ENCODE data around the gene RAD23B. TPM values are rescaled to one million over a fixed set of nuclear protein-coding genes. Genes with fewer than 3 reads are reported as not detected.
"Not testable (repeated sequence)": the region's sequence is repeated elsewhere in the genome, so short reads cannot be mapped to it uniquely, and the experiment has no call there.

The RAD23B gene
- total RNA-seq, 1 donor from 2014 or later: 92.4 TPM

DNA sequence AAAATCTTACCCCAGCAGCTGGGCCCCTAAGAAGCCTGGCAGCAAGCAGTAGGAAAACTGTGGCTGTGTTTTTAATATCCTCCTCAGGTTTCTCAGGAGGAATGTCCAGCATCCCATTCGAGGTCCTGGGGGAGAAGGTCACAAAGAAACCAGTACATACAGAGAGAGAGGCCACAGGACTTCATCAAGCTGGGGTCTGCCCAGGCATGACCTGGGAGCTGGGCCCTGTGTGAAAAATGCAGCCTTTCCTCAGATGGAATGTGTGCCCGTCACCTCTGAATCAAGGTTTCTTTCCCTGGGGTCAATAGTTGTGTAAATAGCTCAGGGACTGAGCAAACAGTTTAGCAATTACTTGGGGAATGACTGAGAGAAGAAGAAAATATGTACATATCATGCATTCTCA lies 33.9 kb upstream of the RAD23B start:
- Histone ChIP-seq H3K9me3 (ENCODE audit: control insufficient read depth in 3 of 3, low read length in 3 of 3) (no peaks in the 10 kb centered on the region), H3K4me1 (ENCODE audit: control insufficient read depth in 3 of 3, insufficient read depth in 3 of 3, low read length in 3 of 3) (peaks cover 17 to 25% (median 21%) of the 10 kb centered on the region in 3 donors), H3K4me3 (ENCODE audit: low read length in 3 of 3) (peak overlapping the region in 1 of 3 donors; percentile 17), H3K9ac (ENCODE audit: low read depth in 1 of 3, low read length in 3 of 3) (peak overlapping the region in 1 of 3 donors; percentile 52), H3K36me3 (ENCODE audit: control insufficient read depth in 3 of 3, insufficient read depth in 3 of 3, low read length in 3 of 3) (no peaks in the 10 kb centered on the region), H3K27ac (ENCODE audit: low read depth, low read length) (peak overlapping the region; percentile 71), H3K27me3 (ENCODE audit: control insufficient read depth in 3 of 3, insufficient read depth in 3 of 3, low read length in 3 of 3) (no peaks in the 10 kb centered on the region)

DNA sequence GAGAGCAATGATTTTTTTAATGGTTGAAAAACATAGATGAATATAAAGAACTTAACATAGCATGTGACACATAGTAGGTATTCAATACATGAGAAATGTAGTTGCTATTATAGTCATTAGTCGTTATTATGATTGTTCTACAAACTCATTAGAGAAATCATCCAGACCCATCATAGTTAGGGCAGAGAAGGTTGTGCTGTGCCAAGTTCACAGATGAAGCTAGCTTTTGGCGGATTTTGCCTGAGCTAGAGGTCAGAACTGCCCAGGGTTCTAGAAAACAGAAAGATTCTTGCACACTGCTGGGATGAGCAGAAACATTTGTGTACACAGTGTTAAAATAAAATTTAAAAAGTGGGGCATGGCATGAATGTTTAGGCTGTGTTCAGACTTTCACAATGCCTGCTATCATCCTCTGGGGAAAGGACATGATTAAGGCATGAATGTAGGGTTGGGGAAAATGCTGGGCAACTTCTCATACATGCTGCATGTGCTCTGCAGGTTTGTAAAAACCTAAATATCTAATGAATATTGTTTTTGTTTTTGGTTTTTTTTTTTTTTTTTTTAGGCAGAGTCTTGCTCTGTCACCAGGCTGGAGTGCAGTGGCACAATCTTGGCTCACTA lies 33.3 kb upstream of the RAD23B start:
- peak overlapping the region; percentile 71 for H3K27ac ChIP-seq (ENCODE audit: low read depth, low read length)
- H3K36me3 ChIP-seq (ENCODE audit: control insufficient read depth in 3 of 3, insufficient read depth in 3 of 3, low read length in 3 of 3): no peaks in the 10 kb centered on the region
- H3K27me3 ChIP-seq (ENCODE audit: control insufficient read depth in 3 of 3, insufficient read depth in 3 of 3, low read length in 3 of 3): no peaks in the 10 kb centered on the region
- H3K9ac ChIP-seq (ENCODE audit: low read depth in 1 of 3, low read length in 3 of 3): no peak overlapping the region
- H3K9me3 ChIP-seq (ENCODE audit: control insufficient read depth in 3 of 3, low read length in 3 of 3): no peaks in the 10 kb centered on the region
- no peak overlapping the region for H3K4me3 ChIP-seq (ENCODE audit: low read length in 3 of 3)
- peaks cover 17 to 24% (median 21%) of the 10 kb centered on the region in 3 donors for H3K4me1 ChIP-seq (ENCODE audit: control insufficient read depth in 3 of 3, insufficient read depth in 3 of 3, low read length in 3 of 3)

DNA sequence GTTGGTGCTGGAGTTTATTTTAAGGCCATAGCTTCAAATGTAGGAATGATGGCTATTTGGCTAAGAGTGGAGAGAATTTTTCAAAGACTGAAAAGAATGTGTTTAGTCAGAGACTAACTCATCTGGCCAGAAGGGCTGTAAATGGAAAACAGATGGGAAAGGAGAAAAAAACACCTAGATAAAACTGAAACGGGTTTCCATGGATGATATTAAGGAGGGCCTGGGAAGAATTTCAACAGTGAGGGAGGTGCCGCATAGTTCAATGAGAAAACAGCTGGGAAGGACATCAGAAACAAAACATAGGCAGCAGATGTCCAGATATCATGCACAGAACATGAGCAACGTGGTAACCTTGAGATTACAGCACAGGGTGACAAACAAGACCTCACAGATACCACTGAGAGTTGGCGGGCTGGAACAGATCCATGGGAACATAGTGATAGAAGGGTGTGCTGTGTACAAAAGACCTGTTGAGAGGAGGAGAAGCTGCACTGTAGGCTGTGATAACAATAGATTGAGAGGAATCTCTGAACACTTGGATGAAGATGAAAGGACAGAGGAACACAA lies 31.2 kb upstream of the RAD23B start:
- Histone ChIP-seq H3K36me3 (ENCODE audit: control insufficient read depth in 3 of 3, insufficient read depth in 3 of 3, low read length in 3 of 3) (no peaks in the 10 kb centered on the region), H3K9ac (ENCODE audit: low read depth in 1 of 3, low read length in 3 of 3) (no peak overlapping the region), H3K27me3 (ENCODE audit: control insufficient read depth in 3 of 3, insufficient read depth in 3 of 3, low read length in 3 of 3) (no peaks in the 10 kb centered on the region), H3K27ac (ENCODE audit: low read depth, low read length) (peak overlapping the region; percentile 62), H3K9me3 (ENCODE audit: control insufficient read depth in 3 of 3, low read length in 3 of 3) (no peaks in the 10 kb centered on the region), H3K4me3 (ENCODE audit: low read length in 3 of 3) (peak overlapping the region in 2 of 3 donors; percentile 8 to 12), H3K4me1 (ENCODE audit: control insufficient read depth in 3 of 3, insufficient read depth in 3 of 3, low read length in 3 of 3) (peaks cover 17 to 24% (median 21%) of the 10 kb centered on the region in 3 donors)

DNA sequence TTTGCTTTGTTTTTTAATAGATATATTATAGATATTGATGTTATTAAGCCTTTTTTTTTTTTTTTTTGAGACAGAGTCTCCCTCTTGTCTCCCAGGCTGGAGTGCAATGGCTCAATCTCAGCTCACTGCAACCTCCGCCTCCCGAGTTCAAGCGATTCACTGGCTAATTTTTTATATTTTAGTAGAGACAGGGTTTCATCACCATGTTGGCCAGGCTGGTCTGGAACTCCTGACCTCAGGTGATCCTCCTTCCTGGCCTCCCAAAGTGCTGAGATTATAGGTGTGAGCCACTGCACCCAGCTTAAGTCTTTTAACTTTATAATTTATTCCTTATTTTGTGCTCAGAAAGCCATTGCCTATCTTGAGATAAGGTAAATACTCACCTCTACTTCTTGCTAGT lies 24.2 kb upstream of the RAD23B start:
- Histone ChIP-seq H3K36me3 (ENCODE audit: control insufficient read depth in 3 of 3, insufficient read depth in 3 of 3, low read length in 3 of 3) (no peaks in the 10 kb centered on the region), H3K9ac (ENCODE audit: low read depth in 1 of 3, low read length in 3 of 3) (no peak overlapping the region), H3K4me1 (ENCODE audit: control insufficient read depth in 3 of 3, insufficient read depth in 3 of 3, low read length in 3 of 3) (no peaks in the 10 kb centered on the region), H3K27ac (ENCODE audit: low read depth, low read length) (no peak overlapping the region), H3K9me3 (ENCODE audit: control insufficient read depth in 3 of 3, low read length in 3 of 3) (no peaks in the 10 kb centered on the region), H3K4me3 (ENCODE audit: low read length in 3 of 3) (no peak overlapping the region), H3K27me3 (ENCODE audit: control insufficient read depth in 3 of 3, insufficient read depth in 3 of 3, low read length in 3 of 3) (no peaks in the 10 kb centered on the region)

DNA sequence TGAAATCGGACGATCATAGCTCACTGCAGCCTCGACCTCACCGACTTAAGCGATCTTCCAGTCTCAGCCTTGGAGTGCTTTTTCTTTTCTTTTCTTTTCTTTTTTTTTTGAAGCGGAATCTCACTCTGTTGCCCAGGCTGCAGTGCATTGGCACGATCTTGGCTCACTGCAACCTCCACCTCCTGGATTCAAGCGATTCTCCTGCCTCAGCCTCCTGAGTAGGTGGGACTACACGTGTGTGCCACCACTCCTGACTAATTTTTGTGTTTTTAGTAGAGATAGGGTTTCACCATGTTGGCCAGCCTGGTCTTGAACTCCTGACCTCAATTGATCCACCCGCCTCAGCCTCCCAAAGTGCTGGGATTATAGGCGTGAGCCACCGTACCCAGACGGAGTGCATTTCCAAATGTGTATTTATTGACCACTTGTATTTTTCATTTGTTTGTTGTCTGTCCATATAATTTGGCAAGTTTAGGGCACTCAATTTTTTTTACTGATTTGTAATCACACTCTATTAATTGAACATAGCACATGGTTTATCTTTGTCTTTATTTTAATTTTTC lies 23.2 kb upstream of the RAD23B start:
- H3K9ac ChIP-seq (ENCODE audit: low read depth in 1 of 3, low read length in 3 of 3); H3K4me3 ChIP-seq (ENCODE audit: low read length in 3 of 3); H3K36me3 ChIP-seq (ENCODE audit: control insufficient read depth in 3 of 3, insufficient read depth in 3 of 3, low read length in 3 of 3); H3K9me3 ChIP-seq (ENCODE audit: control insufficient read depth in 3 of 3, low read length in 3 of 3); H3K27me3 ChIP-seq (ENCODE audit: control insufficient read depth in 3 of 3, insufficient read depth in 3 of 3, low read length in 3 of 3); H3K27ac ChIP-seq (ENCODE audit: low read depth, low read length); H3K4me1 ChIP-seq (ENCODE audit: control insufficient read depth in 3 of 3, insufficient read depth in 3 of 3, low read length in 3 of 3): not testable (repeated sequence)

DNA sequence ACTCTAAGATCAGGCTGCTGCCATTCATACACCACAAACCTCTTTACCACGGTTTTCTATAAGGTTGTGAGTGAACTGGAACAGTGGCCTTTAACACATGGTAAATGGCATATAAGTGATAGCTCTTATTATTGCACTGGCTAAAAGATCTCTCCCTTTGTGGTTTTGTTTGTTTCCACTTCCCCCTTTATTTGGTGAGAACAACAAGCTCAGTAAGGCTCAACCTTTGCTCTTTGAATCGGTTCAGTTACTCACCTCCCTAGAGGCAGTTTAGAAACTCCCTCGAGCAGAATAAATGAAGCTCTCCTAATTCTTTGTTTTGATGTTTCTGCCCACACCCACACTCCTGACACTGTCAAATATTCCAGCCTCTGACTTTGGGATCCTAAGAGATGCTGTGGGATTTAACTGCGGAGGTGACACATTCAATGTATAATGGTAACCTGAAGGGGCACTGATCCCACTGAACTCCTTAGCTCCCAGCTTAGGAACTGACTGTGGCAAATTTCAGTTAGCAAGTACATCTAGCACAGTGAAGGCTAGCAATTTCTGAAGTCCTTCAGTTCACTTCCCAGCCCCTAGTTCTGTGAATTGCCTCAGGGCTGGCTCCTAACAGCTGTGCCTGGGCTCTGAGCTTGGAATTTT lies 22.5 kb upstream of the RAD23B start:
- Histone ChIP-seq H3K9me3 (ENCODE audit: control insufficient read depth in 3 of 3, low read length in 3 of 3) (no peaks in the 10 kb centered on the region), H3K4me1 (ENCODE audit: control insufficient read depth in 3 of 3, insufficient read depth in 3 of 3, low read length in 3 of 3) (no peaks in the 10 kb centered on the region), H3K27ac (ENCODE audit: low read depth, low read length) (no peak overlapping the region), H3K27me3 (ENCODE audit: control insufficient read depth in 3 of 3, insufficient read depth in 3 of 3, low read length in 3 of 3) (no peaks in the 10 kb centered on the region), H3K36me3 (ENCODE audit: control insufficient read depth in 3 of 3, insufficient read depth in 3 of 3, low read length in 3 of 3) (no peaks in the 10 kb centered on the region), H3K4me3 (ENCODE audit: low read length in 3 of 3) (no peak overlapping the region), H3K9ac (ENCODE audit: low read depth in 1 of 3, low read length in 3 of 3) (no peak overlapping the region)

DNA sequence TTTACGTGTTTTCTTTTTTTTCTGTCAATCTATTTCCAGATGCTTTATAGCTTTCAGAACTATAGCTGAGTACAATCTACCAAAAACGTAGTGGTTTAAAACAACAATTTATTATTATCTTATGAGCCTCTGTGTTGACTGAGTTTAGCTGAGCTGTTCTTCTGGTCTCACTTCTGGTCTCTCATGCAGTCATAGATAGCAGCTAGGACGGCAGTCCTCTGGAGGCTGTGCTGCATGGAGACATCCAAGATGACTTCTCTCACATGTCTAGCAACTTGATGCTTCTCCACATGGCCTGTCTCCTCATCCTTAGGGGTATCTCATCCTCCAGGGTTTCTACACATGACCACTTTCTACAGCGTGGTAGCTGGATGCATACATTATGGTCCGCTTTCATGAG lies 22.0 kb upstream of the RAD23B start:
- Histone ChIP-seq H3K9ac (ENCODE audit: low read depth in 1 of 3, low read length in 3 of 3) (no peak overlapping the region), H3K27me3 (ENCODE audit: control insufficient read depth in 3 of 3, insufficient read depth in 3 of 3, low read length in 3 of 3) (no peaks in the 10 kb centered on the region), H3K4me3 (ENCODE audit: low read length in 3 of 3) (no peak overlapping the region), H3K27ac (ENCODE audit: low read depth, low read length) (no peak overlapping the region), H3K4me1 (ENCODE audit: control insufficient read depth in 3 of 3, insufficient read depth in 3 of 3, low read length in 3 of 3) (no peaks in the 10 kb centered on the region), H3K36me3 (ENCODE audit: control insufficient read depth in 3 of 3, insufficient read depth in 3 of 3, low read length in 3 of 3) (no peaks in the 10 kb centered on the region), H3K9me3 (ENCODE audit: control insufficient read depth in 3 of 3, low read length in 3 of 3) (no peaks in the 10 kb centered on the region)

DNA sequence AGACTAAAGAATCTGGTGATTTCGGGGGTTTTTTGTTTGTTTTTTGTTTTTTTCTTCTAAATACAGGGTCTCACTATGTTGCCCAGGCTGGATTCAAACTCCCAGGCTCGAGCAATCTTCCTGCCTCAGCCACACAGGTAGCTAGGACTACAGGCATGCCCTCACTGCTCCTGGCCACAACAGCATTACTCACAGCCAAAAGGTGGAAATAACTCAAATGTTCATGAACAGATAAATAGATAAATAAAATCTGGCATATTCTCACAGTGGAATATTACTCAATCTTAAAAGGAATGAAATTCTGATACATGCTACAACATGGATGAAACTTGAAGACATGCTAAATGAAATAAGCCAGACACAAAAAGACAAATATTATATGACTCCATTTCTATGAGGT lies 19.8 kb upstream of the RAD23B start:
- H3K4me1 ChIP-seq (ENCODE audit: control insufficient read depth in 3 of 3, insufficient read depth in 3 of 3, low read length in 3 of 3): no peaks in the 10 kb centered on the region
- no peak overlapping the region for H3K9ac ChIP-seq (ENCODE audit: low read depth in 1 of 3, low read length in 3 of 3)
- H3K27ac ChIP-seq (ENCODE audit: low read depth, low read length): no peak overlapping the region
- H3K36me3 ChIP-seq (ENCODE audit: control insufficient read depth in 3 of 3, insufficient read depth in 3 of 3, low read length in 3 of 3): no peaks in the 10 kb centered on the region
- H3K9me3 ChIP-seq (ENCODE audit: control insufficient read depth in 3 of 3, low read length in 3 of 3): no peaks in the 10 kb centered on the region
- H3K4me3 ChIP-seq (ENCODE audit: low read length in 3 of 3): no peak overlapping the region
- no peaks in the 10 kb centered on the region for H3K27me3 ChIP-seq (ENCODE audit: control insufficient read depth in 3 of 3, insufficient read depth in 3 of 3, low read length in 3 of 3)

DNA sequence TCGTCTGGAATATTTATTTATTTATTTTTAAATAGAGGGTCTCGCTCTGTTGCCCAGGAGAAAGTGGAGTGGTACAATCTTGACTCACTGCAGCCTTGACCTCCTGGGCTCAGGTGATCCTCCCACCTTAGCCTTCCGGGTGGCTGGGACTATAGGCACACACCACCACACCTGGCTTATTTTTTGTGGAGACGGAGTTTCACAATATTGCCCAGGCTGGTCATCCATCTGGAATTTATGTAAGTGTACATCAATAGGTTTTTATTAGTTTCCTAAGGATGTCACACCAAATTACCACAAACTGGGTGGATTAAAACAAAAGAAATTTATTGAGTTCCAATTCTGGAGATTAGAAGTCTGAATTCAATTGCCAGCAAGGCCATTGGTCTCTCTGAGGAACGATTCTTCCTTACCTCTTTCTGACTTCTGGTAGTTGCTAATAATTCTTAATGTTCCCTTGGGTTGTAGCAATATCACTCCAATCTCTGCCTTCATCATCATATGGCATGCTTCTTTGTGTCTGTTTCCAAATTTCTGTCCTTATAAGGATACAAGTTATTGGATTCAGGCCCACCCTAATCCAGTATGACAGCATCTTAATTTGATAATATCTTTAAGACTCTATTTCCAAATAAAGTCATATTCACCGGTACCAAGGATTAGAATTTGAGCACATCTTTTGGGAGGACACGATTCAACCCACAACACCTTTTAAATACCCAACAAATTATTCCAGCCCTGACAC lies 16.3 kb upstream of the RAD23B start:
- Histone ChIP-seq H3K9me3 (ENCODE audit: control insufficient read depth in 3 of 3, low read length in 3 of 3) (no peaks in the 10 kb centered on the region), H3K36me3 (ENCODE audit: control insufficient read depth in 3 of 3, insufficient read depth in 3 of 3, low read length in 3 of 3) (no peaks in the 10 kb centered on the region), H3K27ac (ENCODE audit: low read depth, low read length) (no peak overlapping the region), H3K4me1 (ENCODE audit: control insufficient read depth in 3 of 3, insufficient read depth in 3 of 3, low read length in 3 of 3) (no peaks in the 10 kb centered on the region), H3K4me3 (ENCODE audit: low read length in 3 of 3) (no peak overlapping the region), H3K9ac (ENCODE audit: low read depth in 1 of 3, low read length in 3 of 3) (no peak overlapping the region), H3K27me3 (ENCODE audit: control insufficient read depth in 3 of 3, insufficient read depth in 3 of 3, low read length in 3 of 3) (no peaks in the 10 kb centered on the region)

DNA sequence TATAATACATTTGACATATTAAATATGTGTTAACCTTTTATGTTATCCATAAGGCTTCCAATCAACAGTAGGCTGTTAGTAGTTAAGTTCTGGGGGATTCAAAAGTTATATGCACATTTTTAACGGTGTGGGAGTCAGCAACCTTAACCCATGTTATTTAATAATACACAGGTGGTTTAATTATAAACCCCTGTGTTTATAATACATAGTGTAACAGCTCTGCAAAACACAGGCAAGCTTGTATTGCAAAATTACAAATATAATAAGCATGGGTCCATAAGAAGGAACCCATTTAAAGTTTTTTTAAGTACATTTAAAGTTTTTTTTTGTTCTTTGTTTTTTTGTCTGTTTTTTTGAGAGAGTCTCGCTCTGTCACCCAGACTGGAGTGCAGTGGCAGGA lies 14.5 kb upstream of the RAD23B start:
- Histone ChIP-seq H3K4me1 (ENCODE audit: control insufficient read depth in 3 of 3, insufficient read depth in 3 of 3, low read length in 3 of 3) (no peaks in the 10 kb centered on the region), H3K9ac (ENCODE audit: low read depth in 1 of 3, low read length in 3 of 3) (no peak overlapping the region), H3K4me3 (ENCODE audit: low read length in 3 of 3) (no peak overlapping the region), H3K27me3 (ENCODE audit: control insufficient read depth in 3 of 3, insufficient read depth in 3 of 3, low read length in 3 of 3) (no peaks in the 10 kb centered on the region), H3K36me3 (ENCODE audit: control insufficient read depth in 3 of 3, insufficient read depth in 3 of 3, low read length in 3 of 3) (no peaks in the 10 kb centered on the region), H3K9me3 (ENCODE audit: control insufficient read depth in 3 of 3, low read length in 3 of 3) (no peaks in the 10 kb centered on the region), H3K27ac (ENCODE audit: low read depth, low read length) (no peak overlapping the region)
